Measurements from ENCODE around the gene SMG5.

Gene SMG5

GRCh38 chr1:156246781-156247459 lies 35.7 kb downstream of the SMG5 start:
- TF ChIP-seq JUND (IDR thresholded peaks at IDR 0.05; ENCODE audit: low read depth): no peak
- in situ Hi-C loops (cut with HindIII; ENCODE audit: low pct_unique_long_range_greater_than_20kb, low sequenced_read_pairs): no loop called here
- peak; percentile 57 to 77 for DNase-seq (ENCODE audit: low read depth in 1 of 2, low spot score in 1 of 2)

GRCh38 chr1:156246241-156246780 lies 36.3 kb downstream of the SMG5 start:
- in situ Hi-C loops (cut with HindIII; ENCODE audit: low pct_unique_long_range_greater_than_20kb, low sequenced_read_pairs): no loop called here

GRCh38 chr1:156245451-156246232 lies 37.0 kb downstream of the SMG5 start:
- in situ Hi-C loops (cut with HindIII; ENCODE audit: low pct_unique_long_range_greater_than_20kb, low sequenced_read_pairs): no loop called here
- no peak for TF ChIP-seq JUND (IDR thresholded peaks at IDR 0.05; ENCODE audit: low read depth)
- no peak for DNase-seq (ENCODE audit: low read depth in 1 of 2, low spot score in 1 of 2)

More at GRCh38 chr1:156246241-156246780, 36.3 kb downstream of the SMG5 start:
- no peak for DNase-seq (ENCODE audit: low read depth in 1 of 2, low spot score in 1 of 2)
- TF ChIP-seq JUND (IDR thresholded peaks at IDR 0.05; ENCODE audit: low read depth): no peak

DNA sequence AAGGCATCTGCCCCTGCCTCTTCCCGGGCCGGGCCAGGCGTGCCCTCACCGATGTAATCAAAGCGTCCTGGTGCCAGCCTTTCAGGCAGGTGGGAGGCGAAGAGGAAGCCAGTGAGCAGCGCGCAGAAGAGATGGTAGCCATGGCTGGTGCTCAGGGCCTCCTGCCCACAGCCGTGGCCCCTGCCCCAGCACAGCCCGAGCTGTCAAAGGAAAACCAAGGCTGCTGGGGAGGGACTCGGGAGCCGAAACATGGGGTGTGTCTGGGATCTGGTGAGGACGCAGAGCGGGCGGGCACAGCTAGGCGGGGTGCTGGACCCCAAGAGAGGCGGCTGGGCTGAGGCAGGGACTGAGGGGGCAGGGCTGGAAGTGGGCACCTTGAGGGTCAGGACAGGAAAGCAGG lies 37.9 kb downstream of the SMG5 start:
- in situ Hi-C loops (cut with HindIII; ENCODE audit: low pct_unique_long_range_greater_than_20kb, low sequenced_read_pairs): no loop called here
- no peak for TF ChIP-seq JUND (IDR thresholded peaks at IDR 0.05; ENCODE audit: low read depth)

GRCh38 chr1:156244126-156244525 lies 38.5 kb downstream of the SMG5 start:
- DNase-seq (ENCODE audit: low read depth in 1 of 2, low spot score in 1 of 2): no peak
- in situ Hi-C loops (cut with HindIII; ENCODE audit: low pct_unique_long_range_greater_than_20kb, low sequenced_read_pairs): no loop called here
- no peak for TF ChIP-seq JUND (IDR thresholded peaks at IDR 0.05; ENCODE audit: low read depth)

More for the DNA sequence above, 37.9 kb downstream of the SMG5 start:
- no peak for DNase-seq (ENCODE audit: low read depth in 1 of 2, low spot score in 1 of 2)

DNA sequence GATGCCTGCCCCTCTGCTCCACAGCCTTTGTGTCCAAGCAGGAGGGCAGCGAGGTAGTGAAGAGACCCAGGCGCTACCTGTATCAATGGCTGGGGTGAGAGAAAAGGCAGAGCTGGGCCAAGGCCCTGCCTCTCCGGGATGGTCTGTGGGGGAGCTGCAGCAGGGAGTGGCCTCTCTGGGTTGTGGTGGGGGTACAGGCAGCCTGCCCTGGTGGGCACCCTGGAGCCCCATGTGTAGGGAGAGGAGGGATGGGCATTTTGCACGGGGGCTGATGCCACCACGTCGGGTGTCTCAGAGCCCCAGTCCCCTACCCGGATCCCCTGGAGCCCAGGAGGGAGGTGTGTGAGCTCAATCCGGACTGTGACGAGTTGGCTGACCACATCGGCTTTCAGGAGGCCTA lies 39.9 kb downstream of the SMG5 start:
- in situ Hi-C loops (cut with HindIII; ENCODE audit: low pct_unique_long_range_greater_than_20kb, low sequenced_read_pairs): no loop called here
- TF ChIP-seq JUND (IDR thresholded peaks at IDR 0.05; ENCODE audit: low read depth): no peak
- DNase-seq (ENCODE audit: low read depth in 1 of 2, low spot score in 1 of 2): no peak

DNA sequence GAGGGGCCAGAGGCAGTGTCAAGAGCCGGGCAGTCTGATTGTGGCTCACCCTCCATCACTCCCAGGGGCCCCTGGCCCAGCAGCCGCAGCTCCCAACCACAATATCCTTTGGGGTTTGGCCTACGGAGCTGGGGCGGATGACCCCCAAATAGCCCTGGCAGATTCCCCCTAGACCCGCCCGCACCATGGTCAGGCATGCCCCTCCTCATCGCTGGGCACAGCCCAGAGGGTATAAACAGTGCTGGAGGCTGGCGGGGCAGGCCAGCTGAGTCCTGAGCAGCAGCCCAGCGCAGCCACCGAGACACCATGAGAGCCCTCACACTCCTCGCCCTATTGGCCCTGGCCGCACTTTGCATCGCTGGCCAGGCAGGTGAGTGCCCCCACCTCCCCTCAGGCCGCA lies 40.7 kb downstream of the SMG5 start, which contains the start of gene BGLAP:
TSS of gene BGLAP (plus strand) at position 259 of the 400 bp plus-strand sequence. CDS start at position 307, 48 bp downstream.
- no peak for TF ChIP-seq JUND (IDR thresholded peaks at IDR 0.05; ENCODE audit: low read depth)
- in situ Hi-C loops (cut with HindIII; ENCODE audit: low pct_unique_long_range_greater_than_20kb, low sequenced_read_pairs): no loop called here
- no peak for DNase-seq (ENCODE audit: low read depth in 1 of 2, low spot score in 1 of 2)

DNA sequence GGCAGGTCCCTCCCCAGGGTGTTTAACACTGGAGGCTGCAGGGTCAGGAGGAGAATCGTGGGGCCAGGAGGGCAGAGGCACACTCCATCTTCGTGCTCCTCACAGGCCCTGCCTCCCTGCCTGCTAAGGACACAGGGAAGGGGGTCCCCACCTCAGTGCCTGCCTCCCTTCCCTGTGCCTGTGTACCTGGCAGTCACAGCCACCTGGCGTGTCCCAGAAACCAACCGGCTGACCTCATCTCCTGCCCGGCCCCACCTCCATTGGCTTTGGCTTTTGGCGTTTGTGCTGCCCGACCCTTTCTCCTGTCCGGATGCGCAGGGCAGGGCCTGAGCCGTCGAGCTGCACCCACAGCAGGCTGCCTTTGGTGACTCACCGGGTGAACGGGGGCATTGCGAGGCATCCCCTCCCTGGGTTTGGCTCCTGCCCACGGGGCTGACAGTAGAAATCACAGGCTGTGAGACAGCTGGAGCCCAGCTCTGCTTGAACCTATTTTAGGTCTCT lies 41.3 kb downstream of the SMG5 start:
- TF ChIP-seq JUND (IDR thresholded peaks at IDR 0.05; ENCODE audit: low read depth): no peak
- DNase-seq (ENCODE audit: low read depth in 1 of 2, low spot score in 1 of 2): no peak
- in situ Hi-C loops (cut with HindIII; ENCODE audit: low pct_unique_long_range_greater_than_20kb, low sequenced_read_pairs): no loop called here

DNA sequence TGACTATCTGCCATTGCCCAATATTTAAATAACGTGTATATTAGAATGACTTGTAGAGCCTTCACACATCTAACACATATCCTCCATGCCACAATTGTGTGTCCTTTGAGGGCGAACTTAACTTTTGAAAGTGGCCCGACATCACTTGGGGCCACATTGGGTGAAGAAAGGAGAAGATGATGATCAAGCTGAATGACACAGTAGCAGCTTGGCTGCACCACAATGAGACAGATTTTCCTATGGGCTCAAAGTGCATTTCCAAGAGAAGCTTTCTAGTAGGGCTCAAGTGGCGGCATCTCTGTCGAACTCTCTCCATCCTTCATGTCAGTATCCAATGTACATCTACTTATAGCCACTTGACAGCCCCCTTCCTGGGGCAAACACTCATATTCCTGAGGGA lies 44.4 kb downstream of the SMG5 start:
- TF ChIP-seq JUND (IDR thresholded peaks at IDR 0.05; ENCODE audit: low read depth): no peak
- in situ Hi-C loops (cut with HindIII; ENCODE audit: low pct_unique_long_range_greater_than_20kb, low sequenced_read_pairs): no loop called here
- DNase-seq (ENCODE audit: low read depth in 1 of 2, low spot score in 1 of 2): no peak

DNA sequence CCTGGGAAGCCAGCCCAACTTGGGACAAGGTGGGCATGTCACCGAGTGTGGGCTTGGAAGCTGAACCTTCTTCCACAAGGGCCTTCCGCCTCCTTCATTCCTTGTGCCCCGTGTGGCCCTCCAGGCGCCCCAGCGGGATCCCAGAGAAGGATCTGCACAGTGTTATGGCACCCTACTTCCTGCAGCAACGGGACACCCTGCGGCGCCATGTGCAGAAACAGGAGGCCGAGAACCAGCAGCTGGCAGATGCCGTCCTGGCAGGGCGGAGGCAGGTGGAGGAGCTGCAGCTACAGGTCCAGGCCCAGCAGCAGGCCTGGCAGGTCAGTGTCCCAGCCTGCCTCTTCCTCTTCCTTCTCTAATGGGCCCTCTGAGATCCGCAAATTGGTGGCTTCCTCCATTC lies 46.5 kb downstream of the SMG5 start:
- in situ Hi-C loops (cut with HindIII; ENCODE audit: low pct_unique_long_range_greater_than_20kb, low sequenced_read_pairs): no loop called here
- no peak for DNase-seq (ENCODE audit: low read depth in 1 of 2, low spot score in 1 of 2)
- TF ChIP-seq JUND (IDR thresholded peaks at IDR 0.05; ENCODE audit: low read depth): no peak

DNA sequence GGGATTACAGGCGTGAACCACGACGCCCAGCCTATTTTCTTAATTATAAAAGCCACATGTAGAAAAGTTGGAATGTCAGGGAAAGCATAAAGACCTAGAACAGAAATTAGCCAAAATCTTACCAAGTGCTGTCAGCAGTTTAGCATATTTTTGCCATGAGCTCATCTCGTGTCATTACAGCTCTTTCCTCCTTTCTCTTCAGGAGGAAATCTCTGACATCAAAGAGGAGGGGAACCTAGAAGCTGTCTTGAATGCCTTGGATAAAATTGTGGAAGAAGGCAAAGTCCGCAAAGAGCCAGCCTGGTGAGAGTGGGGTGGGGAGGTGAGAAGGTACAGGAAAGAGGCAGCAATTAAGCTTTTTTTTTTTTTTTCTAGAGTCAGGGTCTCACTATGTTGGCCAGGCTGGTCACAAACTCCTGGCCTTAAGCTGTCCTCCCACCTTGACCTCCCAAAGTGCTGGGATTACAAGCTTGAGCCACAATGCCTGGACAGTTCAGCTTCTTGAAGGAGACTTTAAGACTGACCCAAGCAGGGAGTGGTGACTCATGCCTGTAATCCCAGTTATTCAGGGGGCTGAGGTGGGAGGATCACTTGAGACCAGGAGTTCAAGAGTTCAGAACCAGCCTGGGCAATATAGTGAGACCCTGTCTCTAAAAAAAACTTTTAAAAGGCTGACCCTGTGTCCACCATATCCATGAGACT lies 49.0 kb downstream of the SMG5 start:
- in situ Hi-C loops (cut with HindIII; ENCODE audit: low pct_unique_long_range_greater_than_20kb, low sequenced_read_pairs): no loop called here
- no peak for DNase-seq (ENCODE audit: low read depth in 1 of 2, low spot score in 1 of 2)
- TF ChIP-seq JUND (IDR thresholded peaks at IDR 0.05; ENCODE audit: low read depth): no peak

DNA sequence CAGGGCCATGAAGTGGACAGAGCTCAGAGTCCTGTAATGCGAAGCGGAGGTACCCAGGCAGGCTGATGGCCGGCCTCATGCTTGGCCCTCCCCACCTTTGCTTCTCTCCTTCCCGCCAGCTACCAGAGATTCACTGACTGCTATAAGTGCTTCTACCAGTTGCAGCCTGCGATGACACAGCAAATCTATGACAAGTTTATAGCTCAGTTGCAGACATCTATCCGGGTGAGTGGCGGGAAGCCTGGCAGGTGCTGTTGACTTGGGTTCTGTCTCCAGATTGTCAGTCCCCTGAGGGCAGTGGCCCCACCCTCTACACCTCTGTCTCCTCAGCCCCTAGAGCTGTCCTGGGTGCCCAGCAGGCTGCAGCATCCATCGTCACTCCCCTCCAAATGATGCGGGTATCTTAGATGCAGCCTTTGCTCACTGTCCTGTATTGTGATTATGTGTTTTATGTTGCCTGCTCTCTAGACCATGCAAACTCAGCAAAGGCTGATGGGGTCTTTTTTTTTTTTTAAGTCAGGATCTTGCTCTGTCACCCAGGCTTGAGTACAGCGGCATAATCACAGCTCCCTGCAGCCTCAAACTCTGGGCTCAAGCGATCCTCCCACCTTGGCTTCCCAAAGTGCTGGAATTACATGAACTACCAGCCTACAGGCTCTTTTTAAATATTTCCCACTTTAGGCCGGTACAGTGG lies 50.3 kb downstream of the SMG5 start:
- TF ChIP-seq JUND (IDR thresholded peaks at IDR 0.05; ENCODE audit: low read depth): no peak
- in situ Hi-C loops (cut with HindIII; ENCODE audit: low pct_unique_long_range_greater_than_20kb, low sequenced_read_pairs): no loop called here
- no peak for DNase-seq (ENCODE audit: low read depth in 1 of 2, low spot score in 1 of 2)

Measured in T47D (cell line).